ENCODE measurements around the gene IARS2. TPM values are rescaled to one million over a fixed set of nuclear protein-coding genes. Genes with fewer than 3 reads are reported as not detected.

Gene IARS2
- total RNA-seq, 1 experiment from 2014 or later = 72.9 TPM

DNA sequence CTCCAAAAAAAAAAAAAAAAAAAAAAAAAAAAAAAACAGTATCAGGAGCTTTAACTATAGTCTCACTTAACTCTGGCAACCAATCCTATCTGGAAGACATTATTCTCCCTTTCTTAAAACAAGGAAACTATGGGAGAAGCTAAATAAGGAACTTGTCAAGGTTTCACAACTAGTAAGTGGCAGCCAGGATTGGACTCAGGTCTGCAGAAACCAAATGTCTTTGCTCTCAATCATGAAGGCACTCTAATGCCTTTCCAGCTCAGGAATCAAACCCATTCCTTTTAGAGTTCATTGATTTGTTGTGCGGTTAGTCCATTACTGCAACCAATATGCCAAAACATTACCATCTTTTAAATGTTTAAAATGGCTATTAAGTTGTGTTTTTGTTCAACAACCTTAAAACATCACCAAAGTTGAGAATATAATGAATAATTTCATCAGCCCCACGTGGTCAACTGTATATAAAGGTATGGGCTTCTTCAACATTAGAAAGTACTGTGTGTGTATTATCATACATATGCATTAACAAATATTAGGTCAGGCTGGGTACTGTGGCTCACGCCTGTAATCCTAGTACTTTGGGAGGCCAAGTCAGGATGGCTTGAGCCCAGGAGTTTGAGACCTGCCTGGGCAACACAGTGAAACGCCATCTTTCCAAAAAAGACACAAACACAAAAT, 49.1 kb upstream of the IARS2 start:
- Histone ChIP-seq H3K9me3 (ENCODE audit: control insufficient read depth, low read depth, low read length) (no peaks in the 10 kb centered on the region), H3K9ac (ENCODE audit: extremely low read depth, insufficient read length, low read length) (no peak overlapping the region), H2AFZ (ENCODE audit: low read length) (no peak overlapping the region), H3K4ac (ENCODE audit: low read depth, low read length) (no peak overlapping the region), H2BK5ac (ENCODE audit: insufficient read length, low read length) (no peak overlapping the region), H2BK12ac (ENCODE audit: insufficient read length, low read depth, low read length) (no peak overlapping the region), H3K23ac (ENCODE audit: insufficient read length, low read depth, low read length) (no peak overlapping the region), H4K8ac (replicated peaks; ENCODE audit: insufficient read length, low read depth, low read length) (no peak overlapping the region), H3K14ac (ENCODE audit: insufficient read depth, low read length) (no peak overlapping the region), H2BK20ac (ENCODE audit: low read depth, low read length, poor library complexity, severe bottlenecking) (no peak overlapping the region), H3K27me3 (ENCODE audit: insufficient read depth, low read length) (no peaks in the 10 kb centered on the region), H3K4me2 (ENCODE audit: insufficient read depth, insufficient read length, low read length) (peak overlapping the region; percentile 58), H4K20me1 (ENCODE audit: control insufficient read depth, insufficient read depth, insufficient read length) (no peaks in the 10 kb centered on the region), H3K79me1 (ENCODE audit: insufficient read depth, low read depth, low read length, poor library complexity, severe bottlenecking) (peaks cover 3% of the 10 kb centered on the region), H3K79me2 (ENCODE audit: insufficient read depth, low read length) (peaks cover 14% of the 10 kb centered on the region; the same call in 1 of the 2 replicates), H2BK120ac (ENCODE audit: low read depth, low read length, poor library complexity, severe bottlenecking) (no peak overlapping the region), H3K27ac (ENCODE audit: insufficient read length, low read depth, low read length) (no peak overlapping the region), H3K23me2 (ENCODE audit: insufficient read length, low read depth, low read length, poor library complexity, severe bottlenecking) (no peaks in the 10 kb centered on the region), H3K4me1 (ENCODE audit: insufficient read depth, low read length) (no peaks in the 10 kb centered on the region), H2BK15ac (ENCODE audit: low read depth, low read length) (no peak overlapping the region), H3K18ac (ENCODE audit: insufficient read length, low read depth, low read length) (no peak overlapping the region), H3K56ac (ENCODE audit: insufficient read length, low read depth, low read length) (no peak overlapping the region), H2AK5ac (ENCODE audit: insufficient read length, low read length) (no peak overlapping the region), H3T11ph (ENCODE audit: low read length) (no peak overlapping the region), H4K91ac (ENCODE audit: insufficient read length, low read depth, low read length) (no peak overlapping the region), H4K5ac (ENCODE audit: insufficient read length, low read depth, low read length) (no peak overlapping the region)
- H3K4me3 Mint-ChIP-seq = peak overlapping the region; percentile 87 to 93
- H3K9me3 Mint-ChIP-seq = no peaks in the 10 kb centered on the region
- DNase-seq = no peak
- H3K4me1 Mint-ChIP-seq = peaks cover 6 to 11% of the 10 kb centered on the region in 2 experiments; a peak in 3 of 4 replicates
- no CpG with 5 or more reads among the region's 4 CpGs for WGBS (ENCODE audit: extremely low coverage, insufficient read length, low lambda C conversion rate)
- H3K27ac Mint-ChIP-seq = no peak overlapping the region
- TF ChIP-seq, protein P1, sequence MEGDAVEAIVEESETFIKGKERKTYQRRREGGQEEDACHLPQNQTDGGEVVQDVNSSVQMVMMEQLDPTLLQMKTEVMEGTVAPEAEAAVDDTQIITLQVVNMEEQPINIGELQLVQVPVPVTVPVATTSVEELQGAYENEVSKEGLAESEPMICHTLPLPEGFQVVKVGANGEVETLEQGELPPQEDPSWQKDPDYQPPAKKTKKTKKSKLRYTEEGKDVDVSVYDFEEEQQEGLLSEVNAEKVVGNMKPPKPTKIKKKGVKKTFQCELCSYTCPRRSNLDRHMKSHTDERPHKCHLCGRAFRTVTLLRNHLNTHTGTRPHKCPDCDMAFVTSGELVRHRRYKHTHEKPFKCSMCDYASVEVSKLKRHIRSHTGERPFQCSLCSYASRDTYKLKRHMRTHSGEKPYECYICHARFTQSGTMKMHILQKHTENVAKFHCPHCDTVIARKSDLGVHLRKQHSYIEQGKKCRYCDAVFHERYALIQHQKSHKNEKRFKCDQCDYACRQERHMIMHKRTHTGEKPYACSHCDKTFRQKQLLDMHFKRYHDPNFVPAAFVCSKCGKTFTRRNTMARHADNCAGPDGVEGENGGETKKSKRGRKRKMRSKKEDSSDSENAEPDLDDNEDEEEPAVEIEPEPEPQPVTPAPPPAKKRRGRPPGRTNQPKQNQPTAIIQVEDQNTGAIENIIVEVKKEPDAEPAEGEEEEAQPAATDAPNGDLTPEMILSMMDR (conservative IDR thresholded peaks at IDR 0.05) = no peak
- peaks cover 0 to 16% (median 5%) of the 10 kb centered on the region in 3 experiments; a peak in 4 of 7 replicates for H3K36me3 Mint-ChIP-seq (ENCODE audit: insufficient read depth in 1 of 3, low read depth in 3 of 3)
- no peaks in the 10 kb centered on the region for H3K27me3 Mint-ChIP-seq (ENCODE audit: low read depth)
